HCT116 (cell line): ENCODE data around the gene ADGRG4.

ENCODE experiments used
- EGR1 ChIP-seq: IDR thresholded peaks from 2 replicates; pipeline ENCODE4 v1.6.1; 2012; ENCODE audit warnings: low read depth
- EZH2 ChIP-seq: fragments of 200-600 bp; sonication (generic); IDR thresholded peaks from 2 replicates; pipeline ENCODE4 v1.6.1; 2017; ENCODE audit warnings: antibody characterized with exemption, mixed run types
- EZH2phosphoT487 ChIP-seq: fragments of 200-600 bp; IDR thresholded peaks from 2 replicates; pipeline ENCODE4 v1.6.1; 2018; ENCODE audit warnings: antibody characterized with exemption, borderline replicate concordance
- POLR2A ChIP-seq: IDR thresholded peaks from 2 replicates; pipeline ENCODE4 v1.7.0; 2011; ENCODE audit warnings: borderline replicate concordance; ENCODE audit not compliant: insufficient read depth, insufficient read length; ENCODE audit errors: extremely low read depth
- SRF ChIP-seq: IDR thresholded peaks from 2 replicates; pipeline ENCODE4 v1.6.1; 2012; ENCODE audit warnings: low read depth
- TF ChIP-seq, protein P1 (sequence below), 3 experiments: fragments of 200-600 bp in 1 of 3; sonication (generic) in 1 of 3; IDR thresholded peaks in 2 of 3; conservative IDR thresholded peaks in 1 of 3; 2 replicates each; pipeline ENCODE4 v1.5.1; 2012 to 2017; ENCODE audit warnings: low read depth in 2 of 3, low read length in 2 of 3, antibody characterized with exemption in 1 of 3, borderline replicate concordance in 1 of 3, control low read depth in 1 of 3, mild to moderate bottlenecking in 1 of 3, mixed read lengths in 1 of 3, mixed run types in 1 of 3, moderate library complexity in 1 of 3; ENCODE audit not compliant: insufficient read depth in 1 of 3
- TF ChIP-seq, protein P2 (sequence below): IDR thresholded peaks from 2 replicates; pipeline ENCODE4 v1.6.1; 2011; ENCODE audit warnings: mild to moderate bottlenecking, low read length, moderate library complexity; ENCODE audit not compliant: insufficient replicate concordance; ENCODE audit errors: extremely low read depth

DNA sequence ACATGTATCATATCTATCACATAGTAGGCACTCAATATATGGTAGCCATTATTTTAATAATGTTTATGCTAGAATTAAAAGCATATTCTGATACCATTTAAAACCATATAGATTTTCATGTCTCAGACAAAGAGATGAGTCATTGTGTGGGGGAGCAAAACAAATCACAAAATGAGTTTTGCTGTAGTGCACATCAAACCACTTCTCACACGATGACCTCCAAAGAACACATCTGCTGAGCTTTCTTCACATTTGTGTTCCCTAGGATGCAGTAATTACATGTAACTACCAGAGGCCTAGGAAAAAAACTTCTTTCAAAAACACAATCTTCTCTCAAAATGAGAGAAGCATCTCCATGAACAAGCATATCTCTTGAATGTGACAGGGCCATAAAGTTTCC is 130.9 kb downstream of the ADGRG4 start:
- TF ChIP-seq, protein P1, sequence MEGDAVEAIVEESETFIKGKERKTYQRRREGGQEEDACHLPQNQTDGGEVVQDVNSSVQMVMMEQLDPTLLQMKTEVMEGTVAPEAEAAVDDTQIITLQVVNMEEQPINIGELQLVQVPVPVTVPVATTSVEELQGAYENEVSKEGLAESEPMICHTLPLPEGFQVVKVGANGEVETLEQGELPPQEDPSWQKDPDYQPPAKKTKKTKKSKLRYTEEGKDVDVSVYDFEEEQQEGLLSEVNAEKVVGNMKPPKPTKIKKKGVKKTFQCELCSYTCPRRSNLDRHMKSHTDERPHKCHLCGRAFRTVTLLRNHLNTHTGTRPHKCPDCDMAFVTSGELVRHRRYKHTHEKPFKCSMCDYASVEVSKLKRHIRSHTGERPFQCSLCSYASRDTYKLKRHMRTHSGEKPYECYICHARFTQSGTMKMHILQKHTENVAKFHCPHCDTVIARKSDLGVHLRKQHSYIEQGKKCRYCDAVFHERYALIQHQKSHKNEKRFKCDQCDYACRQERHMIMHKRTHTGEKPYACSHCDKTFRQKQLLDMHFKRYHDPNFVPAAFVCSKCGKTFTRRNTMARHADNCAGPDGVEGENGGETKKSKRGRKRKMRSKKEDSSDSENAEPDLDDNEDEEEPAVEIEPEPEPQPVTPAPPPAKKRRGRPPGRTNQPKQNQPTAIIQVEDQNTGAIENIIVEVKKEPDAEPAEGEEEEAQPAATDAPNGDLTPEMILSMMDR (IDR thresholded peaks at IDR 0.05 in 2 of 3, conservative IDR thresholded peaks at IDR 0.05 in 1 of 3; ENCODE audit: borderline replicate concordance in 1 of 3, insufficient read depth in 1 of 3, low read depth in 2 of 3, low read length in 2 of 3) = no peak
- TF ChIP-seq EGR1 (no peak), SRF (no peak), EZH2phosphoT487 (no peak), POLR2A (no peak), EZH2 (no peak)
- TF ChIP-seq, protein P2, sequence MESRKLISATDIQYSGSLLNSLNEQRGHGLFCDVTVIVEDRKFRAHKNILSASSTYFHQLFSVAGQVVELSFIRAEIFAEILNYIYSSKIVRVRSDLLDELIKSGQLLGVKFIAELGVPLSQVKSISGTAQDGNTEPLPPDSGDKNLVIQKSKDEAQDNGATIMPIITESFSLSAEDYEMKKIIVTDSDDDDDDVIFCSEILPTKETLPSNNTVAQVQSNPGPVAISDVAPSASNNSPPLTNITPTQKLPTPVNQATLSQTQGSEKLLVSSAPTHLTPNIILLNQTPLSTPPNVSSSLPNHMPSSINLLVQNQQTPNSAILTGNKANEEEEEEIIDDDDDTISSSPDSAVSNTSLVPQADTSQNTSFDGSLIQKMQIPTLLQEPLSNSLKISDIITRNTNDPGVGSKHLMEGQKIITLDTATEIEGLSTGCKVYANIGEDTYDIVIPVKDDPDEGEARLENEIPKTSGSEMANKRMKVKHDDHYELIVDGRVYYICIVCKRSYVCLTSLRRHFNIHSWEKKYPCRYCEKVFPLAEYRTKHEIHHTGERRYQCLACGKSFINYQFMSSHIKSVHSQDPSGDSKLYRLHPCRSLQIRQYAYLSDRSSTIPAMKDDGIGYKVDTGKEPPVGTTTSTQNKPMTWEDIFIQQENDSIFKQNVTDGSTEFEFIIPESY = no peak
